GM23338 (cell line): ENCODE results near the gene CELF4. TPM values are rescaled to one million over a fixed set of nuclear protein-coding genes. Genes with fewer than 3 reads are reported as not detected.

Experiments
- ATAC-seq: fragments of 200-7000 bp; cut with Tn5 transposase; 3 replicates; pipeline ENCODE4 v1.9.1; 2020
- DNase-seq: peaks from one replicate; pipeline ENCODE4 v3.0.0-alpha.2; 2015; ENCODE audit warnings: low spot score
- H2AFZ ChIP-seq: fragments of 200-600 bp; sonication (generic); 2 replicates; pipeline ENCODE4 v1.8.0; 2016; ENCODE audit warnings: antibody characterized with exemption, mild to moderate bottlenecking, moderate library complexity
- H3F3A ChIP-seq: fragments of 200-600 bp; sonication (generic); replicated peaks from 2 replicates; pipeline ENCODE4 v1.8.0; 2017; ENCODE audit warnings: antibody characterized with exemption, mixed run types, low read depth
- H3K27ac ChIP-seq: fragments of 200-600 bp; sonication (generic); 2 replicates; pipeline ENCODE4 v1.6.1; 2016; ENCODE audit warnings: low read depth
- H3K27me3 ChIP-seq: fragments of 200-600 bp; sonication (generic); 2 replicates; pipeline ENCODE4 v1.8.0; 2016; ENCODE audit warnings: mild to moderate bottlenecking, mixed run types, moderate library complexity; ENCODE audit not compliant: insufficient read depth
- H3K36me3 ChIP-seq: fragments of 200-600 bp; sonication (generic); 2 replicates; pipeline ENCODE4 v1.8.0; 2016; ENCODE audit warnings: mild to moderate bottlenecking; ENCODE audit not compliant: insufficient read depth
- H3K4me1 ChIP-seq: fragments of 200-600 bp; sonication (generic); 2 replicates; pipeline ENCODE4 v1.8.0; 2016; ENCODE audit warnings: mild to moderate bottlenecking, moderate library complexity; ENCODE audit not compliant: insufficient read depth
- H3K4me2 ChIP-seq: fragments of 200-600 bp; sonication (generic); 2 replicates; pipeline ENCODE4 v1.7.1; 2017; ENCODE audit warnings: mixed run types
- H3K4me3 ChIP-seq: fragments of 200-600 bp; sonication (generic); 2 replicates; pipeline ENCODE4 v1.6.1; 2016; ENCODE audit warnings: mixed run types
- H3K79me2 ChIP-seq: fragments of 200-600 bp; sonication (generic); replicated peaks from 2 replicates; pipeline ENCODE4 v1.8.0; 2017; ENCODE audit warnings: mild to moderate bottlenecking; ENCODE audit not compliant: insufficient read depth
- H3K9me2 ChIP-seq: fragments of 200-600 bp; sonication (generic); 2 replicates; pipeline ENCODE4 v1.8.0; 2017; ENCODE audit not compliant: insufficient read depth
- H4K20me1 ChIP-seq: fragments of 200-600 bp; sonication (generic); replicated peaks from 2 replicates; pipeline ENCODE4 v1.8.0; 2017; ENCODE audit warnings: mild to moderate bottlenecking; ENCODE audit not compliant: insufficient read depth
- H3K27ac Mint-ChIP-seq: 2 replicates; pipeline ENCODE4 v1.8.0; 2020; ENCODE audit warnings: inconsistent platforms, mild to moderate bottlenecking, moderate library complexity, mixed read lengths
- H3K27me3 Mint-ChIP-seq: 3 replicates; pipeline ENCODE4 v1.8.0; 2022; ENCODE audit warnings: low read depth, mild to moderate bottlenecking, moderate library complexity, mixed read lengths, inconsistent platforms; ENCODE audit not compliant: insufficient read depth, poor library complexity
- H3K36me3 Mint-ChIP-seq: 3 replicates; pipeline ENCODE4 v1.8.0; 2021; ENCODE audit warnings: low read depth, mild to moderate bottlenecking, inconsistent platforms, moderate library complexity, mixed read lengths
- H3K4me1 Mint-ChIP-seq: 3 replicates; pipeline ENCODE4 v1.8.0; 2020; ENCODE audit warnings: mild to moderate bottlenecking, inconsistent platforms, mixed read lengths
- H3K4me3 Mint-ChIP-seq: 3 replicates; pipeline ENCODE4 v1.8.0; 2021; ENCODE audit warnings: moderate library complexity, mild to moderate bottlenecking, inconsistent platforms, mixed read lengths
- H3K9me3 Mint-ChIP-seq: 3 replicates; pipeline ENCODE4 v1.8.0; 2020; ENCODE audit warnings: moderate library complexity, mild to moderate bottlenecking, inconsistent platforms, mixed read lengths
- CREB1 ChIP-seq: fragments of 250-450 bp; sonication (Bioruptor Pico); IDR thresholded peaks from 2 replicates; pipeline ENCODE4 v1.5.0; 2020; ENCODE audit warnings: low read depth, mild to moderate bottlenecking, moderate library complexity
- EZH2 ChIP-seq: fragments of 200-600 bp; sonication (generic); IDR thresholded peaks from one replicate; pipeline ENCODE4 v1.8.0; 2017; ENCODE audit warnings: antibody characterized with exemption, mild to moderate bottlenecking, low read depth; ENCODE audit not compliant: unreplicated experiment
- EZH2phosphoT487 ChIP-seq: fragments of 200-600 bp; sonication (generic); IDR thresholded peaks from one replicate; pipeline ENCODE4 v1.8.1; 2018; ENCODE audit warnings: antibody characterized with exemption; ENCODE audit not compliant: unreplicated experiment
- JUNB ChIP-seq: IDR thresholded peaks from one replicate; pipeline ENCODE4 v1.6.1; 2016; ENCODE audit warnings: antibody characterized with exemption; ENCODE audit not compliant: unreplicated experiment
- NANOG ChIP-seq: IDR thresholded peaks from 2 replicates; pipeline ENCODE4 v1.6.1; 2016; ENCODE audit warnings: antibody characterized with exemption, borderline replicate concordance
- POLR2AphosphoS5 ChIP-seq: IDR thresholded peaks from 2 replicates; pipeline ENCODE4 v1.6.1; 2016; ENCODE audit warnings: antibody characterized with exemption, low read depth
- STAT1 ChIP-seq: IDR thresholded peaks from one replicate; pipeline ENCODE4 v1.6.1; 2016; ENCODE audit warnings: antibody characterized with exemption; ENCODE audit not compliant: unreplicated experiment
- ZNF114 ChIP-seq: fragments of 250-450 bp; sonication (Bioruptor Pico); IDR thresholded peaks from 2 replicates; pipeline ENCODE4 v1.5.0; 2020; ENCODE audit warnings: mild to moderate bottlenecking, moderate library complexity
- ZNF331 ChIP-seq: fragments of 250-450 bp; sonication (Bioruptor Pico); IDR thresholded peaks from 2 replicates; pipeline ENCODE4 v1.5.0; 2020; ENCODE audit warnings: low read depth, mild to moderate bottlenecking, moderate library complexity
- ZNF462 ChIP-seq: fragments of 250-450 bp; sonication (Bioruptor Pico); IDR thresholded peaks from 2 replicates; pipeline ENCODE4 v1.5.0; 2020; ENCODE audit warnings: mild to moderate bottlenecking, moderate library complexity
- polyA plus RNA-seq: library from polyadenylated mRNA; unstranded; fragments of >200 nt; fragmentation: Nextera tagmentation; extraction: Ambion mirVana; gene quantifications from 2 replicates; pipeline ENCODE4 v1.2.1, GENCODE V29; 2016
- total RNA-seq: library from RNA; depleted of rRNA; stranded (reverse); fragments of >200 nt; shearing (Covaris generic); gene quantifications from 2 replicates; pipeline ENCODE4 v1.2.3, GENCODE V29; 2014
- TF ChIP-seq, protein P1 (sequence below), 2 experiments: fragments of 200-600 bp in 1 of 2; sonication (generic) in 1 of 2; conservative IDR thresholded peaks; 2 replicates each; pipeline versions ENCODE4 v1.5.1 to v1.6.1; 2016 to 2017; ENCODE audit warnings: antibody characterized with exemption in 2 of 2, low read depth in 2 of 2, mild to moderate bottlenecking in 2 of 2, moderate library complexity in 1 of 2
- TF ChIP-seq, protein P2 (sequence below): IDR thresholded peaks from 2 replicates; pipeline ENCODE4 v1.6.1; 2016; ENCODE audit warnings: antibody characterized with exemption
- TF ChIP-seq, protein P3 (sequence below): IDR thresholded peaks from one replicate; pipeline ENCODE4 v1.6.1; 2018; ENCODE audit warnings: antibody characterized with exemption; ENCODE audit not compliant: unreplicated experiment

The CELF4 gene
- total and polyA plus RNA-seq, 2 experiments from 2014 or later: 2.6 to 6.7 TPM

DNA sequence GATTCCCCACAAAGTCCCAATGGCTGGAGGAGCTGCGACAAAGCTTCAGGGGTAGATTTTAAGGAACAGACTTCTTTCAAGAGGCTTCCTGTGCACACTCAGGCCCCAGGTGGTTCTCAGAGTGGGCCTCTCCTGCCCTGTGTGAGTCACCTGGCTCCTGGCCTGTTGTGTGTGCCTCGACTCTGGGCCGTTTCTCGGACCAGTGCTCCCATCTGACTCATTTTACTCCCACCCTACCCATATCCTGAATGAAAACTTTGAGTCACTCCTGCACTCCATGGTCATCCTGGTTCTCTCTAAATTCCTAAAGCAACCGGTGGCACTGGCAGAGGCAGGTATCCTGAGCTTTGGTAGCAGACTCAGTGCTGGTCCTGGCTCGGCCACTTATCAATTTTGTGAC is 84.1 kb downstream of the CELF4 start:
- H3K36me3 ChIP-seq: no peaks in the 10 kb centered on the region
- ATAC-seq (no peak), DNase-seq (no peak)
- Mint-ChIP-seq H3K4me3 (no peak overlapping the region), H3K9me3 (no peaks in the 10 kb centered on the region; the same call in 2 of the 3 replicates), H3K27ac (no peak overlapping the region), H3K36me3 (no peaks in the 10 kb centered on the region), H3K4me1 (peaks cover 44% of the 10 kb centered on the region), H3K27me3 (peaks cover 17% of the 10 kb centered on the region)
- no peak overlapping the region for H2AFZ ChIP-seq
- H3K4me2 ChIP-seq: no peak overlapping the region
- H3F3A ChIP-seq: peaks cover 8% of the 10 kb centered on the region; the same call in 1 of the 2 replicates
- H4K20me1 ChIP-seq: no peaks in the 10 kb centered on the region
- H3K9me2 ChIP-seq: no peaks in the 10 kb centered on the region
- H3K27me3 ChIP-seq: peaks cover 10% of the 10 kb centered on the region
- H3K27ac ChIP-seq: no peak overlapping the region
- TF ChIP-seq, protein P1, sequence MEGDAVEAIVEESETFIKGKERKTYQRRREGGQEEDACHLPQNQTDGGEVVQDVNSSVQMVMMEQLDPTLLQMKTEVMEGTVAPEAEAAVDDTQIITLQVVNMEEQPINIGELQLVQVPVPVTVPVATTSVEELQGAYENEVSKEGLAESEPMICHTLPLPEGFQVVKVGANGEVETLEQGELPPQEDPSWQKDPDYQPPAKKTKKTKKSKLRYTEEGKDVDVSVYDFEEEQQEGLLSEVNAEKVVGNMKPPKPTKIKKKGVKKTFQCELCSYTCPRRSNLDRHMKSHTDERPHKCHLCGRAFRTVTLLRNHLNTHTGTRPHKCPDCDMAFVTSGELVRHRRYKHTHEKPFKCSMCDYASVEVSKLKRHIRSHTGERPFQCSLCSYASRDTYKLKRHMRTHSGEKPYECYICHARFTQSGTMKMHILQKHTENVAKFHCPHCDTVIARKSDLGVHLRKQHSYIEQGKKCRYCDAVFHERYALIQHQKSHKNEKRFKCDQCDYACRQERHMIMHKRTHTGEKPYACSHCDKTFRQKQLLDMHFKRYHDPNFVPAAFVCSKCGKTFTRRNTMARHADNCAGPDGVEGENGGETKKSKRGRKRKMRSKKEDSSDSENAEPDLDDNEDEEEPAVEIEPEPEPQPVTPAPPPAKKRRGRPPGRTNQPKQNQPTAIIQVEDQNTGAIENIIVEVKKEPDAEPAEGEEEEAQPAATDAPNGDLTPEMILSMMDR (conservative IDR thresholded peaks at IDR 0.05; ENCODE audit: low read depth in 2 of 2): no peak
- no peak for TF ChIP-seq STAT1
- TF ChIP-seq ZNF331 (CRISPR knock-in tag): no peak
- TF ChIP-seq ZNF114: no peak
- no peak for TF ChIP-seq POLR2AphosphoS5
- no peak for TF ChIP-seq NANOG
- TF ChIP-seq, protein P2, sequence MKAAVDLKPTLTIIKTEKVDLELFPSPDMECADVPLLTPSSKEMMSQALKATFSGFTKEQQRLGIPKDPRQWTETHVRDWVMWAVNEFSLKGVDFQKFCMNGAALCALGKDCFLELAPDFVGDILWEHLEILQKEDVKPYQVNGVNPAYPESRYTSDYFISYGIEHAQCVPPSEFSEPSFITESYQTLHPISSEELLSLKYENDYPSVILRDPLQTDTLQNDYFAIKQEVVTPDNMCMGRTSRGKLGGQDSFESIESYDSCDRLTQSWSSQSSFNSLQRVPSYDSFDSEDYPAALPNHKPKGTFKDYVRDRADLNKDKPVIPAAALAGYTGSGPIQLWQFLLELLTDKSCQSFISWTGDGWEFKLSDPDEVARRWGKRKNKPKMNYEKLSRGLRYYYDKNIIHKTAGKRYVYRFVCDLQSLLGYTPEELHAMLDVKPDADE: no peak
- TF ChIP-seq EZH2phosphoT487: no peak
- TF ChIP-seq, protein P3, sequence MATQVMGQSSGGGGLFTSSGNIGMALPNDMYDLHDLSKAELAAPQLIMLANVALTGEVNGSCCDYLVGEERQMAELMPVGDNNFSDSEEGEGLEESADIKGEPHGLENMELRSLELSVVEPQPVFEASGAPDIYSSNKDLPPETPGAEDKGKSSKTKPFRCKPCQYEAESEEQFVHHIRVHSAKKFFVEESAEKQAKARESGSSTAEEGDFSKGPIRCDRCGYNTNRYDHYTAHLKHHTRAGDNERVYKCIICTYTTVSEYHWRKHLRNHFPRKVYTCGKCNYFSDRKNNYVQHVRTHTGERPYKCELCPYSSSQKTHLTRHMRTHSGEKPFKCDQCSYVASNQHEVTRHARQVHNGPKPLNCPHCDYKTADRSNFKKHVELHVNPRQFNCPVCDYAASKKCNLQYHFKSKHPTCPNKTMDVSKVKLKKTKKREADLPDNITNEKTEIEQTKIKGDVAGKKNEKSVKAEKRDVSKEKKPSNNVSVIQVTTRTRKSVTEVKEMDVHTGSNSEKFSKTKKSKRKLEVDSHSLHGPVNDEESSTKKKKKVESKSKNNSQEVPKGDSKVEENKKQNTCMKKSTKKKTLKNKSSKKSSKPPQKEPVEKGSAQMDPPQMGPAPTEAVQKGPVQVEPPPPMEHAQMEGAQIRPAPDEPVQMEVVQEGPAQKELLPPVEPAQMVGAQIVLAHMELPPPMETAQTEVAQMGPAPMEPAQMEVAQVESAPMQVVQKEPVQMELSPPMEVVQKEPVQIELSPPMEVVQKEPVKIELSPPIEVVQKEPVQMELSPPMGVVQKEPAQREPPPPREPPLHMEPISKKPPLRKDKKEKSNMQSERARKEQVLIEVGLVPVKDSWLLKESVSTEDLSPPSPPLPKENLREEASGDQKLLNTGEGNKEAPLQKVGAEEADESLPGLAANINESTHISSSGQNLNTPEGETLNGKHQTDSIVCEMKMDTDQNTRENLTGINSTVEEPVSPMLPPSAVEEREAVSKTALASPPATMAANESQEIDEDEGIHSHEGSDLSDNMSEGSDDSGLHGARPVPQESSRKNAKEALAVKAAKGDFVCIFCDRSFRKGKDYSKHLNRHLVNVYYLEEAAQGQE: no peak
- TF ChIP-seq ZNF462 (CRISPR knock-in tag): no peak
- no peak for TF ChIP-seq JUNB
- no peak for TF ChIP-seq EZH2
- no peak for TF ChIP-seq CREB1
- no peaks in the 10 kb centered on the region for H3K79me2 ChIP-seq
- H3K4me3 ChIP-seq: no peak overlapping the region
- peaks cover 33% of the 10 kb centered on the region for H3K4me1 ChIP-seq
